ENCODE data around the gene ADCY2. TPM values are rescaled to one million over a fixed set of nuclear protein-coding genes. Genes with fewer than 3 reads are reported as not detected.

ADCY2 gene
- total and polyA plus RNA-seq, 9 donors = 4.0 to 22.8 (median 8.3) TPM

- H3K9me3 ChIP-seq = no peaks in the 10 kb centered on the region
- no peak overlapping the region for H3K27ac ChIP-seq
- H3K4me3 ChIP-seq = no peak overlapping the region
- no peaks in the 10 kb centered on the region for H3K27me3 ChIP-seq
- WGBS, 3 donors = 26 to 27% (median 26%) methylated on average over 3 of the region's 3 CpGs
- no peak for DNase-seq
- no peaks in the 10 kb centered on the region for H3K36me3 ChIP-seq
- TF ChIP-seq POLR2A (IDR thresholded peaks at IDR 0.05) (no peak), EP300 (IDR thresholded peaks at IDR 0.05) (no peak), CTCF (IDR thresholded peaks at IDR 0.05) (no peak)
- no peaks in the 10 kb centered on the region for H3K4me1 ChIP-seq (ENCODE audit: insufficient read depth)
- intact Hi-C loops (cut with DNase I) = no loop called here
These were observed 286.4 kb downstream of the ADCY2 start for GRCh38 chr5:7682379-7682778.

- Histone ChIP-seq H3K27ac (no peak overlapping the region), H3K27me3 (no peaks in the 10 kb centered on the region), H3K36me3 (no peaks in the 10 kb centered on the region), H3K4me3 (no peak overlapping the region), H3K9me3 (no peaks in the 10 kb centered on the region), H3K4me1 (ENCODE audit: insufficient read depth) (no peaks in the 10 kb centered on the region)
- no peak for DNase-seq
- no peak for TF ChIP-seq POLR2A (IDR thresholded peaks at IDR 0.05)
- TF ChIP-seq EP300 (IDR thresholded peaks at IDR 0.05) = no peak
- no peak for TF ChIP-seq CTCF (IDR thresholded peaks at IDR 0.05)
- WGBS, 3 donors = 83 to 90% (median 84%) methylated on average over 3 of the region's 3 CpGs
- intact Hi-C loops (cut with DNase I) = no loop called here
These were observed 287.8 kb downstream of the ADCY2 start for GRCh38 chr5:7683753-7684152.

GRCh38 chr5:7684826-7685225, 288.9 kb downstream of the ADCY2 start:
- 75 to 91% (median 84%) methylated on average over 5 of the region's 5 CpGs for WGBS, 3 donors
- DNase-seq = no peak

GRCh38 chr5:7686794-7687193, 290.9 kb downstream of the ADCY2 start:
- TF ChIP-seq CTCF (IDR thresholded peaks at IDR 0.05) (no peak), POLR2A (IDR thresholded peaks at IDR 0.05) (no peak), EP300 (IDR thresholded peaks at IDR 0.05) (no peak)
- intact Hi-C loops (cut with DNase I) = no loop called here
- Histone ChIP-seq H3K27ac (no peak overlapping the region), H3K9me3 (no peaks in the 10 kb centered on the region), H3K4me3 (no peak overlapping the region), H3K4me1 (ENCODE audit: insufficient read depth) (no peaks in the 10 kb centered on the region), H3K36me3 (no peaks in the 10 kb centered on the region), H3K27me3 (no peaks in the 10 kb centered on the region)
- 35 to 37% (median 37%) methylated on average over 1 of the region's 1 CpG for WGBS, 3 donors
- no peak for DNase-seq

More at GRCh38 chr5:7684826-7685225, 288.9 kb downstream of the ADCY2 start:
- no peak for TF ChIP-seq CTCF (IDR thresholded peaks at IDR 0.05)
- TF ChIP-seq POLR2A (IDR thresholded peaks at IDR 0.05) = no peak
- TF ChIP-seq EP300 (IDR thresholded peaks at IDR 0.05) = no peak
- Histone ChIP-seq H3K9me3 (no peaks in the 10 kb centered on the region), H3K4me1 (ENCODE audit: insufficient read depth) (no peaks in the 10 kb centered on the region), H3K27ac (no peak overlapping the region), H3K4me3 (no peak overlapping the region), H3K36me3 (no peaks in the 10 kb centered on the region), H3K27me3 (no peaks in the 10 kb centered on the region)
- intact Hi-C loops (cut with DNase I) = no loop called here
